Mesenchymal stem cell (in vitro differentiated cells and primary cell): ENCODE results near the gene KLHL30.

Experiments
- DNase-seq: peaks from one replicate; pipeline ENCODE4 v3.0.0-alpha.2; 2013
- H2AFZ ChIP-seq: one replicate; pipeline ENCODE4 v1.6.1; 2013; ENCODE audit warnings: low read depth, mild to moderate bottlenecking, control low read depth, inconsistent platforms, low read length, moderate library complexity
- H2AK5ac ChIP-seq: 2 replicates; pipeline ENCODE4 v1.6.1; 2013; ENCODE audit warnings: low read length, moderate library complexity, mild to moderate bottlenecking, inconsistent platforms; ENCODE audit not compliant: severe bottlenecking
- H2BK120ac ChIP-seq: one replicate; pipeline ENCODE4 v1.6.1; 2013; ENCODE audit warnings: low read depth, mild to moderate bottlenecking, inconsistent platforms, low read length, moderate library complexity
- H2BK12ac ChIP-seq, 2 experiments: one replicate each; pipeline ENCODE4 v1.6.1; 2013; ENCODE audit warnings: inconsistent platforms in 2 of 2, low read length in 2 of 2, mild to moderate bottlenecking in 2 of 2, moderate library complexity in 2 of 2, control low read depth in 1 of 2
- H2BK15ac ChIP-seq: one replicate; pipeline ENCODE4 v1.6.1; 2013; ENCODE audit warnings: mild to moderate bottlenecking, low read depth, inconsistent platforms; ENCODE audit not compliant: poor library complexity, severe bottlenecking
- H2BK5ac ChIP-seq: 2 replicates; pipeline ENCODE4 v1.6.1; 2013; ENCODE audit warnings: low read depth, mild to moderate bottlenecking, low read length, control low read depth, inconsistent platforms; ENCODE audit not compliant: poor library complexity, severe bottlenecking
- H3K14ac ChIP-seq, 2 experiments: one replicate each; pipeline ENCODE4 v1.6.1; 2013; ENCODE audit warnings: inconsistent platforms in 2 of 2, low read length in 2 of 2, control low read depth in 1 of 2, mild to moderate bottlenecking in 1 of 2, moderate library complexity in 1 of 2
- H3K18ac ChIP-seq, 2 experiments: one replicate each; pipeline ENCODE4 v1.6.1; 2013; ENCODE audit warnings: inconsistent platforms in 2 of 2, low read length in 2 of 2, control low read depth in 1 of 2, low read depth in 1 of 2, mild to moderate bottlenecking in 1 of 2
- H3K23ac ChIP-seq, 2 experiments: one replicate each; pipeline ENCODE4 v1.6.1; 2013; ENCODE audit warnings: inconsistent platforms in 2 of 2, low read length in 2 of 2, mild to moderate bottlenecking in 2 of 2, moderate library complexity in 2 of 2, control low read depth in 1 of 2
- H3K27ac ChIP-seq: 2 replicates; pipeline ENCODE4 v1.5.1; 2013; ENCODE audit warnings: mild to moderate bottlenecking, moderate library complexity, low read length, control low read depth, inconsistent platforms; ENCODE audit not compliant: poor library complexity, severe bottlenecking
- H3K27me3 ChIP-seq, 2 experiments: 2 replicates each; pipeline versions ENCODE4 v1.6.1 to v1.7.0; 2013; ENCODE audit warnings: low read length in 2 of 2, mild to moderate bottlenecking in 2 of 2, moderate library complexity in 2 of 2, control low read depth in 1 of 2, inconsistent platforms in 1 of 2; ENCODE audit not compliant: control insufficient read depth in 1 of 2, insufficient read depth in 1 of 2
- H3K36me3 ChIP-seq, 2 experiments: 2 replicates each; pipeline versions ENCODE4 v1.6.1 to v1.7.0; 2013; ENCODE audit warnings: low read length in 2 of 2, control low read depth in 1 of 2, inconsistent platforms in 1 of 2, low read depth in 1 of 2, mild to moderate bottlenecking in 1 of 2; ENCODE audit not compliant: insufficient read depth in 2 of 2, control insufficient read depth in 1 of 2
- H3K4ac ChIP-seq, 2 experiments: one replicate each; pipeline ENCODE4 v1.6.1; 2013; ENCODE audit warnings: inconsistent platforms in 2 of 2, low read length in 2 of 2, mild to moderate bottlenecking in 2 of 2, moderate library complexity in 2 of 2, control low read depth in 1 of 2, low read depth in 1 of 2
- H3K4me1 ChIP-seq: 2 replicates; pipeline ENCODE4 v1.6.1; 2013; ENCODE audit warnings: low read depth, low read length, control low read depth; ENCODE audit not compliant: control insufficient read depth, insufficient read depth
- H3K4me2 ChIP-seq: 2 replicates; pipeline ENCODE4 v1.6.1; 2013; ENCODE audit warnings: low read length, mild to moderate bottlenecking, inconsistent platforms; ENCODE audit not compliant: poor library complexity, severe bottlenecking
- H3K4me3 ChIP-seq, 2 experiments: 2 replicates each; pipeline versions ENCODE4 v1.5.1 to v1.7.0; 2013; ENCODE audit warnings: low read length in 2 of 2, mild to moderate bottlenecking in 2 of 2, control low read depth in 1 of 2, low read depth in 1 of 2; ENCODE audit not compliant: insufficient read depth in 1 of 2
- H3K79me1 ChIP-seq: replicated peaks from 2 replicates; pipeline ENCODE4 v1.6.1; 2013; ENCODE audit warnings: mild to moderate bottlenecking, control low read depth, low read length, inconsistent platforms; ENCODE audit not compliant: poor library complexity, severe bottlenecking
- H3K9ac ChIP-seq: 2 replicates; pipeline ENCODE4 v1.7.0; 2013; ENCODE audit warnings: mild to moderate bottlenecking, low read length, moderate library complexity
- H3K9me3 ChIP-seq: 2 replicates; pipeline ENCODE4 v1.7.0; 2013; ENCODE audit warnings: mild to moderate bottlenecking, low read length; ENCODE audit not compliant: control insufficient read depth
- H4K8ac ChIP-seq: one replicate; pipeline ENCODE4 v1.6.1; 2013; ENCODE audit warnings: inconsistent platforms, mild to moderate bottlenecking, low read length, moderate library complexity
- H4K91ac ChIP-seq: one replicate; pipeline ENCODE4 v1.6.1; 2013; ENCODE audit warnings: mild to moderate bottlenecking, low read length, inconsistent platforms
- WGBS: methylation state at CpG from one replicate; pipeline ENCODE4 v1.1.7; 2013; ENCODE audit warnings: mixed read lengths; 5-methylcytosine and 5-hydroxymethylcytosine counted together

The KLHL30 gene

GRCh38 chr2:238103465-238104225 is 34.8 kb upstream of the KLHL30 start:
- Histone ChIP-seq H3K9ac (no peak overlapping the region), H3K14ac (no peak overlapping the region), H2BK5ac (no peak overlapping the region), H2AK5ac (no peak overlapping the region), H3K23ac (no peak overlapping the region), H3K27ac (no peak overlapping the region), H3K18ac (no peak overlapping the region), H2BK12ac (no peak overlapping the region), H3K4me3 (no peak overlapping the region), H2BK15ac (no peak overlapping the region), H4K91ac (no peak overlapping the region), H3K27me3 (peaks cover 18 to 34% of the 10 kb centered on the region in 2 experiments), H2AFZ (no peak overlapping the region), H4K8ac (no peak overlapping the region), H3K79me1 (no peaks in the 10 kb centered on the region), H3K36me3 (peaks cover 0 to 3% of the 10 kb centered on the region in 2 experiments), H3K4me2 (no peak overlapping the region), H3K4me1 (peaks cover 33% of the 10 kb centered on the region), H3K9me3 (no peaks in the 10 kb centered on the region), H2BK120ac (no peak overlapping the region), H3K4ac (no peak overlapping the region)
- DNase-seq, result no peak
- 82% methylated on average over 17 of the region's 18 CpGs for WGBS

GRCh38 chr2:238104226-238104690 is 34.2 kb upstream of the KLHL30 start:
- 84% methylated on average over 14 of the region's 14 CpGs for WGBS
- H2BK15ac ChIP-seq, result no peak overlapping the region
- peaks cover 0 to 3% of the 10 kb centered on the region in 2 experiments for H3K36me3 ChIP-seq
- peaks cover 22 to 38% of the 10 kb centered on the region in 2 experiments for H3K27me3 ChIP-seq
- no peak overlapping the region for H3K9ac ChIP-seq
- H3K9me3 ChIP-seq, result no peaks in the 10 kb centered on the region
- DNase-seq, result no peak
- peaks cover 33% of the 10 kb centered on the region for H3K4me1 ChIP-seq
- H3K4me2 ChIP-seq, result no peak overlapping the region
- H3K4me3 ChIP-seq, result no peak overlapping the region
- H3K79me1 ChIP-seq, result no peaks in the 10 kb centered on the region
- H3K4ac ChIP-seq, result no peak overlapping the region
- H3K23ac ChIP-seq, result no peak overlapping the region
- no peak overlapping the region for H2BK5ac ChIP-seq
- no peak overlapping the region for H2AFZ ChIP-seq
- H3K18ac ChIP-seq, result no peak overlapping the region
- no peak overlapping the region for H4K8ac ChIP-seq
- H2AK5ac ChIP-seq, result no peak overlapping the region
- no peak overlapping the region for H3K27ac ChIP-seq
- no peak overlapping the region for H2BK120ac ChIP-seq
- no peak overlapping the region for H2BK12ac ChIP-seq
- H3K14ac ChIP-seq, result no peak overlapping the region
- no peak overlapping the region for H4K91ac ChIP-seq

- Histone ChIP-seq H2BK120ac (no peak overlapping the region), H2AK5ac (no peak overlapping the region), H3K27ac (no peak overlapping the region), H3K79me1 (no peaks in the 10 kb centered on the region), H3K4me2 (no peak overlapping the region), H2BK15ac (no peak overlapping the region), H4K91ac (no peak overlapping the region), H3K9me3 (no peaks in the 10 kb centered on the region), H2AFZ (no peak overlapping the region), H3K23ac (no peak overlapping the region), H3K4me1 (peaks cover 28% of the 10 kb centered on the region), H3K4me3 (no peak overlapping the region), H4K8ac (no peak overlapping the region), H3K14ac (no peak overlapping the region), H3K9ac (no peak overlapping the region), H3K18ac (no peak overlapping the region), H3K36me3 (peaks cover 0 to 3% of the 10 kb centered on the region in 2 experiments), H2BK12ac (no peak overlapping the region), H2BK5ac (no peak overlapping the region), H3K27me3 (peaks cover 22 to 38% of the 10 kb centered on the region in 2 experiments), H3K4ac (no peak overlapping the region)
- 92% methylated on average over 18 of the region's 21 CpGs for WGBS
- no peak for DNase-seq
Observed at GRCh38 chr2:238104691-238105371, 33.6 kb upstream of the KLHL30 start.
